HEK293 (cell line): ENCODE data around the gene C3orf20.

Experiments used
- CTCF ChIA-PET: fragments of 350-600 bp; formaldehyde crosslinking; extraction: SDS; loops from one replicate; lab custom pipeline; 2021; ENCODE audit warnings: antibody characterized with exemption; lab: Yijun Ruan, JAX
- POLR2A ChIA-PET: fragments of 300-600 bp; formaldehyde crosslinking; extraction: SDS; loops from one replicate; lab custom pipeline; 2020; ENCODE audit warnings: antibody characterized with exemption, inconsistent platforms; lab: Yijun Ruan, JAX
- H3K27ac ChIP-seq: fragments of 200-500 bp; sonication (Bioruptor generic); 2 replicates; pipeline ENCODE4 v1.5.1; 2014; ENCODE audit warnings: low read depth, low read length, control low read depth, inconsistent platforms; ENCODE audit errors: extremely low read depth
- H3K36me3 ChIP-seq, 2 experiments: fragments of 200-500 bp in 1 of 2; sonication (Bioruptor generic) in 1 of 2; 1 replicate in 1 of 2; 2 replicates in 1 of 2; pipeline ENCODE4 v1.5.1; 2014 to 2017; ENCODE audit warnings: inconsistent platforms in 2 of 2, low read length in 2 of 2; ENCODE audit not compliant: control insufficient read depth in 2 of 2, insufficient read depth in 1 of 2
- H3K4me1 ChIP-seq: fragments of 200-500 bp; sonication (Bioruptor generic); 2 replicates; pipeline ENCODE4 v1.5.1; 2014; ENCODE audit warnings: mild to moderate bottlenecking, low read length, inconsistent platforms; ENCODE audit not compliant: control insufficient read depth, insufficient read depth
- H3K4me3 ChIP-seq: 2 replicates; pipeline ENCODE4 v1.5.1; 2011; ENCODE audit warnings: low read depth, mild to moderate bottlenecking, control low read depth, low read length, moderate library complexity
- H3K9me3 ChIP-seq: fragments of 200-500 bp; sonication (Bioruptor generic); 2 replicates; pipeline ENCODE4 v1.5.1; 2014; ENCODE audit warnings: low read depth, low read length, inconsistent platforms; ENCODE audit not compliant: control insufficient read depth, insufficient read depth
- BCL11B ChIP-seq: fragments of 450-650 bp; formaldehyde crosslinking; IDR thresholded peaks from 2 replicates; pipeline ENCODE4 v1.5.1; 2016; ENCODE audit warnings: low read depth, missing biosample characterization, missing genetic modification characterization
- GLIS2 ChIP-seq: fragments of 450-650 bp; formaldehyde crosslinking; IDR thresholded peaks from 2 replicates; pipeline ENCODE4 v1.5.1; 2016; ENCODE audit warnings: missing biosample characterization, missing genetic modification characterization
- HOXC10 ChIP-seq: sonication (generic); formaldehyde crosslinking; IDR thresholded peaks from 2 replicates; pipeline ENCODE4 v1.8.1; 2023; ENCODE audit warnings: mild to moderate bottlenecking, missing genetic modification reagents
- KLF8 ChIP-seq: fragments of 450-650 bp; formaldehyde crosslinking; IDR thresholded peaks from 2 replicates; pipeline ENCODE4 v1.5.1; 2016; ENCODE audit warnings: missing biosample characterization, missing genetic modification characterization
- RBAK ChIP-seq: fragments of 450-650 bp; formaldehyde crosslinking; IDR thresholded peaks from 2 replicates; pipeline ENCODE4 v1.5.1; 2016; ENCODE audit warnings: missing biosample characterization, missing genetic modification characterization
- YY2 ChIP-seq: fragments of 450-650 bp; formaldehyde crosslinking; IDR thresholded peaks from 2 replicates; pipeline ENCODE4 v1.5.1; 2016; ENCODE audit warnings: missing biosample characterization, missing genetic modification characterization
- ZBTB20 ChIP-seq: fragments of 450-650 bp; formaldehyde crosslinking; IDR thresholded peaks from 2 replicates; pipeline ENCODE4 v1.5.1; 2016; ENCODE audit warnings: missing biosample characterization, missing genetic modification characterization
- ZNF10 ChIP-seq: fragments of 450-650 bp; formaldehyde crosslinking; IDR thresholded peaks from 2 replicates; pipeline ENCODE4 v1.5.1; 2017; ENCODE audit warnings: missing biosample characterization, missing genetic modification characterization
- ZNF138 ChIP-seq: fragments of 450-650 bp; formaldehyde crosslinking; IDR thresholded peaks from 2 replicates; pipeline ENCODE4 v1.5.1; 2016; ENCODE audit warnings: missing biosample characterization, missing genetic modification characterization, borderline replicate concordance
- ZNF221 ChIP-seq: fragments of 450-650 bp; formaldehyde crosslinking; IDR thresholded peaks from 2 replicates; pipeline ENCODE4 v1.5.1; 2017; ENCODE audit warnings: missing biosample characterization, missing genetic modification characterization, borderline replicate concordance
- ZNF266 ChIP-seq: fragments of 450-650 bp; formaldehyde crosslinking; IDR thresholded peaks from 2 replicates; pipeline ENCODE4 v1.5.1; 2016; ENCODE audit warnings: missing biosample characterization, missing genetic modification characterization, low read depth
- ZNF416 ChIP-seq: fragments of 450-650 bp; formaldehyde crosslinking; IDR thresholded peaks from 2 replicates; pipeline ENCODE4 v1.5.1; 2016; ENCODE audit warnings: missing biosample characterization, missing genetic modification characterization
- ZNF501 ChIP-seq: fragments of 450-650 bp; formaldehyde crosslinking; IDR thresholded peaks from 2 replicates; pipeline ENCODE4 v1.5.1; 2016; ENCODE audit warnings: missing biosample characterization, missing genetic modification characterization
- ZNF510 ChIP-seq: fragments of 450-650 bp; formaldehyde crosslinking; IDR thresholded peaks from 2 replicates; pipeline ENCODE4 v1.5.1; 2018; ENCODE audit warnings: mild to moderate bottlenecking, missing genetic modification characterization, missing biosample characterization; ENCODE audit not compliant: insufficient replicate concordance
- ZNF530 ChIP-seq: fragments of 450-650 bp; formaldehyde crosslinking; IDR thresholded peaks from 2 replicates; pipeline ENCODE4 v1.5.1; 2016; ENCODE audit warnings: low read depth, missing biosample characterization, missing genetic modification characterization
- ZNF654 ChIP-seq: fragments of 450-650 bp; formaldehyde crosslinking; IDR thresholded peaks from 2 replicates; pipeline ENCODE4 v1.5.1; 2016; ENCODE audit warnings: low read depth, missing biosample characterization, missing genetic modification characterization
- ZNF664 ChIP-seq: fragments of 450-650 bp; formaldehyde crosslinking; IDR thresholded peaks from 2 replicates; pipeline ENCODE4 v1.5.1; 2016; ENCODE audit warnings: missing biosample characterization, missing genetic modification characterization
- ZNF776 ChIP-seq: fragments of 450-650 bp; formaldehyde crosslinking; IDR thresholded peaks from 2 replicates; pipeline ENCODE4 v1.5.0; 2017; ENCODE audit warnings: missing biosample characterization, missing genetic modification characterization, borderline replicate concordance
- TF ChIP-seq, protein P1 (sequence below): fragments of 450-650 bp; formaldehyde crosslinking; IDR thresholded peaks from 2 replicates; pipeline ENCODE4 v1.5.1; 2017; ENCODE audit warnings: missing biosample characterization, missing genetic modification characterization
- TF ChIP-seq, protein P2 (sequence below): fragments of 450-650 bp; formaldehyde crosslinking; IDR thresholded peaks from 2 replicates; pipeline ENCODE4 v1.5.1; 2016; ENCODE audit warnings: missing biosample characterization, missing genetic modification characterization
- TF ChIP-seq, protein P3 (sequence below): fragments of 450-650 bp; formaldehyde crosslinking; conservative IDR thresholded peaks from 2 replicates; pipeline ENCODE4 v1.5.1; 2016; ENCODE audit warnings: low read depth, missing biosample characterization, missing genetic modification characterization
- TF ChIP-seq, protein P4 (sequence below): IDR thresholded peaks from 2 replicates; pipeline ENCODE4 v1.6.1; 2011; ENCODE audit warnings: mild to moderate bottlenecking, low read depth, low read length, borderline replicate concordance

C3orf20 gene

DNA sequence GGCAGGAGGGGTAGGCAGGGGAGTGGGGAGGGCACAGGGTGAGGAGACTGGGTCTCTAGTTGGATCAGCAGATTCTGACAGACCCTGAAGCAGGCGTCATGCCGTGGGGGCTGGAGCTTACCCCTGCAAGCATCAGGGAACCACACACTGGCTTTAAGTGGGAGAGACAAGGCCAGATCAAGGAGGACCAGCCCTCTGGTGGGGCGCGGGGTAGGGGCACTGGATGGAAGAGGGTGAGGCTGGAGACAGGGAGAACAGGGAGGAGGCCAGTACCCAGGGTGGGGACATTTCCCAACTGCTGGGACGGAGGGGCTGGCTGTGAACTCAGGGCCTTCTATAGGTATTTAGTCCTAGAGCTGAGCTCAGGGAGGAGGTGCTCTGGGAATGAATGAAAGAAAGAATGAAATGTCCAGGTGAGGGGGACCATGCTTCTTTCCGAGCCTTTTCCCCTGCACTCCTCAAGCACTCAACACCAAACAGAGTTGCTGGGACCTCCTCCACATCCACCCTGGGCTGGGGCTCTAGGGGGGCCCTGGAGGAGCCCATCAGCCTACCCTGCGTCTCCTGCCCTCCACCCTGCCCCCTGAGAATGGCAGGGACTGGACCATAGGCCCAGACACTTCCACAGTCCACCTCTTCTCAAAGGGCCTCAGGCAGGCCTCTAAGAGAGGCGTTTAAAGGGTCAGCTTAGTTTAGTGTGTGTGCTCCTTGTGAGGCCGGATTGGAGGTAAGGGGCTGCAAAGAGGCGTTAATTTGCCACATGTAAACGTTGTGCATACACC, 94.8 kb downstream of the C3orf20 start (continued):
- TF ChIP-seq, protein P1, sequence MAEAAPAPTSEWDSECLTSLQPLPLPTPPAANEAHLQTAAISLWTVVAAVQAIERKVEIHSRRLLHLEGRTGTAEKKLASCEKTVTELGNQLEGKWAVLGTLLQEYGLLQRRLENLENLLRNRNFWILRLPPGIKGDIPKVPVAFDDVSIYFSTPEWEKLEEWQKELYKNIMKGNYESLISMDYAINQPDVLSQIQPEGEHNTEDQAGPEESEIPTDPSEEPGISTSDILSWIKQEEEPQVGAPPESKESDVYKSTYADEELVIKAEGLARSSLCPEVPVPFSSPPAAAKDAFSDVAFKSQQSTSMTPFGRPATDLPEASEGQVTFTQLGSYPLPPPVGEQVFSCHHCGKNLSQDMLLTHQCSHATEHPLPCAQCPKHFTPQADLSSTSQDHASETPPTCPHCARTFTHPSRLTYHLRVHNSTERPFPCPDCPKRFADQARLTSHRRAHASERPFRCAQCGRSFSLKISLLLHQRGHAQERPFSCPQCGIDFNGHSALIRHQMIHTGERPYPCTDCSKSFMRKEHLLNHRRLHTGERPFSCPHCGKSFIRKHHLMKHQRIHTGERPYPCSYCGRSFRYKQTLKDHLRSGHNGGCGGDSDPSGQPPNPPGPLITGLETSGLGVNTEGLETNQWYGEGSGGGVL (tag by site-specific recombination) = no peak
- TF ChIP-seq ZBTB20 (tag by site-specific recombination) = no peak

DNA sequence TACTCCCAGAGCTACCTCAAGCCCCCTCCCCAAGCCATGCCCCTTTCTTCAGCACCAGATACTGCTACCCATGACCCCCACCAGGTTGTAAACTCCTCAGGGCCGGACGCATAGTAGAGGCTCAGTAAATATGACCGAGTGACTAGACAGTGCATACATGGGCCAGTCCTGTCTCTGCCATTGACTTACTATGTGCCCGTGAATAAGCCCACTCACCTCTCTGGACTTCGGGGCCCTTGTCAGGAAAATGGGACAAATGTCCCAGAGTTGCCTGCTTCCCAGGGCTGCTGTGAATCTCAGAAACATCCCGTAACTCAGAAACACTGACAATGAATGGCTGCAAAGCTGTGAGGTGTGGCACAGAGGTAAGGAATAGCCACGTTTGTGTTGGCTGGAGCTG, 95.7 kb downstream of the C3orf20 start:
- CTCF ChIA-PET = no interaction called here
- Histone ChIP-seq H3K27ac (no peak overlapping the region), H3K36me3 (no peaks in the 10 kb centered on the region)

DNA sequence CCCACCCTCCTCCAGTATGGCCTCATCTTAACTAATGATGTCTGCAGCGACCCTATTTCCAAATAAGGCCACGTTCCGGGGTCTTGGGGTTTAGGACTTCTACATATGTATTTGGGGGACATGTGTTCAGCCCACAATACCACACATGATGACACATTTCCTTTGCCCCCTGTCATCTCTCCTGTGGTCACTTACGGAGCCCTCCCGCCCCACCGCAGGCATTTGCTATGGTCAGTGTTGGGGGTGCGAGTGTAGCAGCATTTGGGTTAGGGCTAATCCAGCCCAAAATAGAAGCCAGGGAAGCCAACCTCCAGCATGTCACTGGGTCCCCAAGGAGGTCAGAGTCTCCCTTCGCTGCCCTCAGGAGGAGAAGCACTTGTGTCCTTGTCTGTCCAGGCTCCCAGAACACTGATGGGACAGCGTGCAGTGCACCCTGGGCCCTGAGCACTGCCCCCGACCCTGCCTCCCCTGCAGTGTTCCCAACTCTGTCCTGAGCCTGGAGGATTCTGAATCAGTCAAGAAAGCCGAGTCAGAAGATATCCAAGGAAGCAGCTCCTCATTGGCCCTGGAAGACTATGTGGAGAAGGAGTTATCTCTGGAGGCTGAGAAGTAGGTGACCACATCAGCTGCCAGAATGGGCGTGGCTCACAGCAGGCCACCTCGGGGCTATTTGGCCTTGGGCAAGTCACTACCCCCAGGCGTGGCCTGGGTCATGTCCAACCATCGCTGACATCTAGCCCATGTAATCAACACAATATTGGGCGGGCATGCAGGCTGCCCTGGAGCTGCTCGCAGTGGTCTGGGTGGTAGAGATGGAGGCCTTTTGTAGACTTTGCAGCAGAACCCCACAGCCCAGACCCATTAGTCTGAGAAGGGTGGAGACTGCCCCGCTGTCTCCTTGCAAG, 96.9 kb downstream of the C3orf20 start:
- H3K9me3 ChIP-seq = no peaks in the 10 kb centered on the region
- H3K4me3 ChIP-seq = no peak overlapping the region
- no peaks in the 10 kb centered on the region for H3K36me3 ChIP-seq
- CTCF ChIA-PET = interaction anchor here (1.4 kb wide), 1 partner anchor 9 kb away, joined by 8 read pairs; no protein-coding TSS in a partner anchor
- no peaks in the 10 kb centered on the region for H3K4me1 ChIP-seq
- no peak overlapping the region for H3K27ac ChIP-seq
- POLR2A ChIA-PET = no interaction called here
- no peak for TF ChIP-seq ZNF530 (tag by site-specific recombination)
- TF ChIP-seq ZNF654 (tag by site-specific recombination) = no peak
- TF ChIP-seq RBAK (tag by site-specific recombination) = no peak
- no peak for TF ChIP-seq ZNF510 (tag by site-specific recombination)
- TF ChIP-seq YY2 = no peak
- TF ChIP-seq, protein P2, sequence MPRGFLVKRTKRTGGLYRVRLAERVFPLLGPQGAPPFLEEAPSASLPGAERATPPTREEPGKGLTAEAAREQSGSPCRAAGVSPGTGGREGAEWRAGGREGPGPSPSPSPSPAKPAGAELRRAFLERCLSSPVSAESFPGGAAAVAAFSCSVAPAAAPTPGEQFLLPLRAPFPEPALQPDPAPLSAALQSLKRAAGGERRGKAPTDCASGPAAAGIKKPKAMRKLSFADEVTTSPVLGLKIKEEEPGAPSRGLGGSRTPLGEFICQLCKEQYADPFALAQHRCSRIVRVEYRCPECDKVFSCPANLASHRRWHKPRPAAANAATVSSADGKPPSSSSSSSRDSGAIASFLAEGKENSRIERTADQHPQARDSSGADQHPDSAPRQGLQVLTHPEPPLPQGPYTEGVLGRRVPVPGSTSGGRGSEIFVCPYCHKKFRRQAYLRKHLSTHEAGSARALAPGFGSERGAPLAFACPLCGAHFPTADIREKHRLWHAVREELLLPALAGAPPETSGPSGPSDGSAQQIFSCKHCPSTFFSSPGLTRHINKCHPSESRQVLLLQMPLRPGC (tag by site-specific recombination) = no peak
- no peak for TF ChIP-seq HOXC10
- TF ChIP-seq ZNF266 = no peak

More for the DNA sequence above, 95.7 kb downstream of the C3orf20 start:
- Histone ChIP-seq H3K9me3 (no peaks in the 10 kb centered on the region), H3K4me1 (no peaks in the 10 kb centered on the region), H3K4me3 (no peak overlapping the region)
- POLR2A ChIA-PET = no interaction called here
- TF ChIP-seq ZNF664 = no peak
- no peak for TF ChIP-seq ZNF501
- TF ChIP-seq ZNF416 (tag by site-specific recombination) = no peak
- no peak for TF ChIP-seq ZNF10 (tag by site-specific recombination)
- TF ChIP-seq, protein P3, sequence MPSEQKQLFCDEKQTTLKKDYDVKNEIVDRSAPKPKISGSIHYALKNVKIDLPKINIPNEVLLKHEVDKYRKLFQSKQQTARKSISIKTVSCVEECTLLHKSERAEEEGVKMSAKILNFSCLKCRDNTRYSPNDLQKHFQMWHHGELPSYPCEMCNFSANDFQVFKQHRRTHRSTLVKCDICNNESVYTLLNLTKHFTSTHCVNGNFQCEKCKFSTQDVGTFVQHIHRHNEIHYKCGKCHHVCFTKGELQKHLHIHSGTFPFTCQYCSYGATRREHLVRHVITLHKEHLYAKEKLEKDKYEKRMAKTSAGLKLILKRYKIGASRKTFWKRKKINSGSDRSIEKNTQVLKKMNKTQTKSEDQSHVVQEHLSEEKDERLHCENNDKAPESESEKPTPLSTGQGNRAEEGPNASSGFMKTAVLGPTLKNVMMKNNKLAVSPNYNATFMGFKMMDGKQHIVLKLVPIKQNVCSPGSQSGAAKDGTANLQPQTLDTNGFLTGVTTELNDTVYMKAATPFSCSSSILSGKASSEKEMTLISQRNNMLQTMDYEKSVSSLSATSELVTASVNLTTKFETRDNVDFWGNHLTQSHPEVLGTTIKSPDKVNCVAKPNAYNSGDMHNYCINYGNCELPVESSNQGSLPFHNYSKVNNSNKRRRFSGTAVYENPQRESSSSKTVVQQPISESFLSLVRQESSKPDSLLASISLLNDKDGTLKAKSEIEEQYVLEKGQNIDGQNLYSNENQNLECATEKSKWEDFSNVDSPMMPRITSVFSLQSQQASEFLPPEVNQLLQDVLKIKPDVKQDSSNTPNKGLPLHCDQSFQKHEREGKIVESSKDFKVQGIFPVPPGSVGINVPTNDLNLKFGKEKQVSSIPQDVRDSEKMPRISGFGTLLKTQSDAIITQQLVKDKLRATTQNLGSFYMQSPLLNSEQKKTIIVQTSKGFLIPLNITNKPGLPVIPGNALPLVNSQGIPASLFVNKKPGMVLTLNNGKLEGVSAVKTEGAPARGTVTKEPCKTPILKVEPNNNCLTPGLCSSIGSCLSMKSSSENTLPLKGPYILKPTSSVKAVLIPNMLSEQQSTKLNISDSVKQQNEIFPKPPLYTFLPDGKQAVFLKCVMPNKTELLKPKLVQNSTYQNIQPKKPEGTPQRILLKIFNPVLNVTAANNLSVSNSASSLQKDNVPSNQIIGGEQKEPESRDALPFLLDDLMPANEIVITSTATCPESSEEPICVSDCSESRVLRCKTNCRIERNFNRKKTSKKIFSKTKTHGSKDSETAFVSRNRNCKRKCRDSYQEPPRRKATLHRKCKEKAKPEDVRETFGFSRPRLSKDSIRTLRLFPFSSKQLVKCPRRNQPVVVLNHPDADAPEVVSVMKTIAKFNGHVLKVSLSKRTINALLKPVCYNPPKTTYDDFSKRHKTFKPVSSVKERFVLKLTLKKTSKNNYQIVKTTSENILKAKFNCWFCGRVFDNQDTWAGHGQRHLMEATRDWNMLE (tag by site-specific recombination) = no peak
- TF ChIP-seq ZNF138 (tag by site-specific recombination) = no peak
- no peak for TF ChIP-seq ZNF776 (tag by site-specific recombination)
- no peak for TF ChIP-seq ZNF221 (tag by site-specific recombination)
- TF ChIP-seq KLF8 (tag by site-specific recombination) = no peak
- TF ChIP-seq, protein P4, sequence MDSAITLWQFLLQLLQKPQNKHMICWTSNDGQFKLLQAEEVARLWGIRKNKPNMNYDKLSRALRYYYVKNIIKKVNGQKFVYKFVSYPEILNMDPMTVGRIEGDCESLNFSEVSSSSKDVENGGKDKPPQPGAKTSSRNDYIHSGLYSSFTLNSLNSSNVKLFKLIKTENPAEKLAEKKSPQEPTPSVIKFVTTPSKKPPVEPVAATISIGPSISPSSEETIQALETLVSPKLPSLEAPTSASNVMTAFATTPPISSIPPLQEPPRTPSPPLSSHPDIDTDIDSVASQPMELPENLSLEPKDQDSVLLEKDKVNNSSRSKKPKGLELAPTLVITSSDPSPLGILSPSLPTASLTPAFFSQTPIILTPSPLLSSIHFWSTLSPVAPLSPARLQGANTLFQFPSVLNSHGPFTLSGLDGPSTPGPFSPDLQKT = no peak
- no peak for TF ChIP-seq BCL11B (tag by site-specific recombination)
- TF ChIP-seq GLIS2 (tag by site-specific recombination) = no peak
